ENCODE results near the gene NFIC. TPM values are rescaled to one million over a fixed set of nuclear protein-coding genes. Genes with fewer than 3 reads are reported as not detected.
"Not testable (repeated sequence)": the region's sequence is repeated elsewhere in the genome, so short reads cannot be mapped to it uniquely, and the experiment has no call there.

NFIC gene
- polyA plus RNA-seq, 1 donor from 2014 or later, result 0.24 TPM

GRCh38 chr19:3346677-3347353 lies 19.6 kb upstream of the NFIC start:
- H3F3A ChIP-seq (ENCODE audit: insufficient read depth, low read length, poor library complexity, severe bottlenecking), result no peaks in the 10 kb centered on the region
- no peaks in the 10 kb centered on the region for H4K20me1 ChIP-seq (ENCODE audit: insufficient read depth)
- no peak overlapping the region for H3K4me3 ChIP-seq (ENCODE audit: low read length)
- no peaks in the 10 kb centered on the region for H3K9me3 ChIP-seq (ENCODE audit: low read length)
- no peak overlapping the region for H3K27ac ChIP-seq (ENCODE audit: low read length)
- H2AFZ ChIP-seq (ENCODE audit: low read depth, low read length), result no peak overlapping the region
- no peaks in the 10 kb centered on the region for H3K27me3 ChIP-seq (ENCODE audit: insufficient read depth, low read depth, low read length)
- H3K9me2 ChIP-seq (ENCODE audit: insufficient read depth, low read length), result no peaks in the 10 kb centered on the region
- TF ChIP-seq EZH2 (IDR thresholded peaks at IDR 0.05; ENCODE audit: borderline replicate concordance, insufficient read depth, low read length, poor library complexity, severe bottlenecking) (no peak), EP300 (conservative IDR thresholded peaks at IDR 0.05; ENCODE audit: poor library complexity, severe bottlenecking) (no peak), MXI1 (conservative IDR thresholded peaks at IDR 0.05; ENCODE audit: poor library complexity, severe bottlenecking) (no peak), RAD21 (conservative IDR thresholded peaks at IDR 0.05) (no peak), POLR2AphosphoS5 (IDR thresholded peaks at IDR 0.05) (no peak), TAF1 (IDR thresholded peaks at IDR 0.05; ENCODE audit: low read depth) (no peak), SMC3 (conservative IDR thresholded peaks at IDR 0.05; ENCODE audit: poor library complexity) (no peak)
- TF ChIP-seq, protein P1, sequence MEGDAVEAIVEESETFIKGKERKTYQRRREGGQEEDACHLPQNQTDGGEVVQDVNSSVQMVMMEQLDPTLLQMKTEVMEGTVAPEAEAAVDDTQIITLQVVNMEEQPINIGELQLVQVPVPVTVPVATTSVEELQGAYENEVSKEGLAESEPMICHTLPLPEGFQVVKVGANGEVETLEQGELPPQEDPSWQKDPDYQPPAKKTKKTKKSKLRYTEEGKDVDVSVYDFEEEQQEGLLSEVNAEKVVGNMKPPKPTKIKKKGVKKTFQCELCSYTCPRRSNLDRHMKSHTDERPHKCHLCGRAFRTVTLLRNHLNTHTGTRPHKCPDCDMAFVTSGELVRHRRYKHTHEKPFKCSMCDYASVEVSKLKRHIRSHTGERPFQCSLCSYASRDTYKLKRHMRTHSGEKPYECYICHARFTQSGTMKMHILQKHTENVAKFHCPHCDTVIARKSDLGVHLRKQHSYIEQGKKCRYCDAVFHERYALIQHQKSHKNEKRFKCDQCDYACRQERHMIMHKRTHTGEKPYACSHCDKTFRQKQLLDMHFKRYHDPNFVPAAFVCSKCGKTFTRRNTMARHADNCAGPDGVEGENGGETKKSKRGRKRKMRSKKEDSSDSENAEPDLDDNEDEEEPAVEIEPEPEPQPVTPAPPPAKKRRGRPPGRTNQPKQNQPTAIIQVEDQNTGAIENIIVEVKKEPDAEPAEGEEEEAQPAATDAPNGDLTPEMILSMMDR (IDR thresholded peaks at IDR 0.05; ENCODE audit: poor library complexity, severe bottlenecking), result no peak
- TF ChIP-seq, protein P2, sequence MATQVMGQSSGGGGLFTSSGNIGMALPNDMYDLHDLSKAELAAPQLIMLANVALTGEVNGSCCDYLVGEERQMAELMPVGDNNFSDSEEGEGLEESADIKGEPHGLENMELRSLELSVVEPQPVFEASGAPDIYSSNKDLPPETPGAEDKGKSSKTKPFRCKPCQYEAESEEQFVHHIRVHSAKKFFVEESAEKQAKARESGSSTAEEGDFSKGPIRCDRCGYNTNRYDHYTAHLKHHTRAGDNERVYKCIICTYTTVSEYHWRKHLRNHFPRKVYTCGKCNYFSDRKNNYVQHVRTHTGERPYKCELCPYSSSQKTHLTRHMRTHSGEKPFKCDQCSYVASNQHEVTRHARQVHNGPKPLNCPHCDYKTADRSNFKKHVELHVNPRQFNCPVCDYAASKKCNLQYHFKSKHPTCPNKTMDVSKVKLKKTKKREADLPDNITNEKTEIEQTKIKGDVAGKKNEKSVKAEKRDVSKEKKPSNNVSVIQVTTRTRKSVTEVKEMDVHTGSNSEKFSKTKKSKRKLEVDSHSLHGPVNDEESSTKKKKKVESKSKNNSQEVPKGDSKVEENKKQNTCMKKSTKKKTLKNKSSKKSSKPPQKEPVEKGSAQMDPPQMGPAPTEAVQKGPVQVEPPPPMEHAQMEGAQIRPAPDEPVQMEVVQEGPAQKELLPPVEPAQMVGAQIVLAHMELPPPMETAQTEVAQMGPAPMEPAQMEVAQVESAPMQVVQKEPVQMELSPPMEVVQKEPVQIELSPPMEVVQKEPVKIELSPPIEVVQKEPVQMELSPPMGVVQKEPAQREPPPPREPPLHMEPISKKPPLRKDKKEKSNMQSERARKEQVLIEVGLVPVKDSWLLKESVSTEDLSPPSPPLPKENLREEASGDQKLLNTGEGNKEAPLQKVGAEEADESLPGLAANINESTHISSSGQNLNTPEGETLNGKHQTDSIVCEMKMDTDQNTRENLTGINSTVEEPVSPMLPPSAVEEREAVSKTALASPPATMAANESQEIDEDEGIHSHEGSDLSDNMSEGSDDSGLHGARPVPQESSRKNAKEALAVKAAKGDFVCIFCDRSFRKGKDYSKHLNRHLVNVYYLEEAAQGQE (IDR thresholded peaks at IDR 0.05; ENCODE audit: borderline replicate concordance), result no peak
- no peak overlapping the region for H3K9ac ChIP-seq (ENCODE audit: low read length)
- no peaks in the 10 kb centered on the region for H3K79me2 ChIP-seq (replicated peaks; ENCODE audit: insufficient read depth, low read length)
- H3K4me2 ChIP-seq (ENCODE audit: low read length), result no peak overlapping the region
- H3K36me3 ChIP-seq (ENCODE audit: insufficient read depth, low read length), result no peaks in the 10 kb centered on the region

GRCh38 chr19:3348042-3348441 lies 18.3 kb upstream of the NFIC start:
- Histone ChIP-seq H3K4me2 (ENCODE audit: low read length) (no peak overlapping the region), H3K36me3 (ENCODE audit: insufficient read depth, low read length) (no peaks in the 10 kb centered on the region), H3K4me3 (ENCODE audit: low read length) (no peak overlapping the region), H3K27ac (ENCODE audit: low read length) (no peak overlapping the region), H3K79me2 (replicated peaks; ENCODE audit: insufficient read depth, low read length) (no peaks in the 10 kb centered on the region), H2AFZ (ENCODE audit: low read depth, low read length) (no peak overlapping the region), H4K20me1 (ENCODE audit: insufficient read depth) (no peaks in the 10 kb centered on the region), H3F3A (ENCODE audit: insufficient read depth, low read length, poor library complexity, severe bottlenecking) (no peaks in the 10 kb centered on the region), H3K27me3 (ENCODE audit: insufficient read depth, low read depth, low read length) (peaks cover 4% of the 10 kb centered on the region), H3K9ac (ENCODE audit: low read length) (no peak overlapping the region), H3K9me3 (ENCODE audit: low read length) (no peaks in the 10 kb centered on the region), H3K9me2 (ENCODE audit: insufficient read depth, low read length) (no peaks in the 10 kb centered on the region)
- TF ChIP-seq POLR2AphosphoS5 (IDR thresholded peaks at IDR 0.05), result no peak

GRCh38 chr19:3348469-3348868 lies 17.9 kb upstream of the NFIC start:
- H3K79me2 ChIP-seq (replicated peaks; ENCODE audit: insufficient read depth, low read length); H3K9me2 ChIP-seq (ENCODE audit: insufficient read depth, low read length); H3K36me3 ChIP-seq (ENCODE audit: insufficient read depth, low read length); H4K20me1 ChIP-seq (ENCODE audit: insufficient read depth); H3K9ac ChIP-seq (ENCODE audit: low read length); H2AFZ ChIP-seq (ENCODE audit: low read depth, low read length); H3K27ac ChIP-seq (ENCODE audit: low read length); H3K4me3 ChIP-seq (ENCODE audit: low read length); H3F3A ChIP-seq (ENCODE audit: insufficient read depth, low read length, poor library complexity, severe bottlenecking); H3K9me3 ChIP-seq (ENCODE audit: low read length); H3K4me2 ChIP-seq (ENCODE audit: low read length); H3K27me3 ChIP-seq (ENCODE audit: insufficient read depth, low read depth, low read length): not testable (repeated sequence)
